HG02763 (cell line): ENCODE measurements around the gene FBLN1.

ENCODE experiments used
- ATAC-seq: cut with Tn5 transposase; IDR thresholded peaks from one replicate; pipeline ENCODE4 v1.9.1; 2021; ENCODE audit warnings: mild to moderate bottlenecking, moderate library complexity; ENCODE audit not compliant: unreplicated experiment

The FBLN1 gene

GRCh38 chr22:45503050-45503815 lies 550 bp downstream of the FBLN1 start:
- no peak for ATAC-seq

GRCh38 chr22:45503816-45504372 lies 1.2 kb downstream of the FBLN1 start:
- no peak for ATAC-seq

GRCh38 chr22:45504373-45505341 lies 2.0 kb downstream of the FBLN1 start:
- ATAC-seq = no peak

- ATAC-seq = no peak
Measured at GRCh38 chr22:45505991-45506747, 3.5 kb downstream of the FBLN1 start.

- ATAC-seq = no peak
Measured at GRCh38 chr22:45506816-45507360, 4.2 kb downstream of the FBLN1 start.

GRCh38 chr22:45507798-45508197 lies 5.1 kb downstream of the FBLN1 start:
- ATAC-seq = no peak

GRCh38 chr22:45508814-45509213 lies 6.1 kb downstream of the FBLN1 start:
- no peak for ATAC-seq

- ATAC-seq = no peak
Measured at GRCh38 chr22:45510376-45511232, 7.9 kb downstream of the FBLN1 start.

GRCh38 chr22:45511847-45512261 lies 9.2 kb downstream of the FBLN1 start:
- ATAC-seq = no peak

GRCh38 chr22:45512363-45512762 lies 9.7 kb downstream of the FBLN1 start:
- ATAC-seq = no peak

GRCh38 chr22:45515676-45516075 lies 13.0 kb downstream of the FBLN1 start:
- ATAC-seq = no peak

- ATAC-seq = no peak
Measured at GRCh38 chr22:45516163-45516562, 13.5 kb downstream of the FBLN1 start.

- ATAC-seq = no peak
Measured at GRCh38 chr22:45516923-45517675, 14.4 kb downstream of the FBLN1 start.

GRCh38 chr22:45518136-45518535 lies 15.5 kb downstream of the FBLN1 start:
- ATAC-seq = no peak

- no peak for ATAC-seq
Measured at GRCh38 chr22:45518580-45518991, 15.9 kb downstream of the FBLN1 start.

GRCh38 chr22:45521178-45521577 lies 18.5 kb downstream of the FBLN1 start:
- ATAC-seq = no peak

GRCh38 chr22:45522462-45522861 lies 19.8 kb downstream of the FBLN1 start:
- ATAC-seq = no peak

GRCh38 chr22:45524157-45524556 lies 21.5 kb downstream of the FBLN1 start:
- no peak for ATAC-seq

GRCh38 chr22:45524966-45525365 lies 22.3 kb downstream of the FBLN1 start:
- no peak for ATAC-seq
